K562 (cell line): ENCODE results near the gene CEP162. TPM values are rescaled to one million over a fixed set of nuclear protein-coding genes. Genes with fewer than 3 reads are reported as not detected.
A peak's percentile ranks its signal among the peaks of the same experiment; 100 is the strongest.

ENCODE experiments used
- BRCA1 ChIP-seq, 2 experiments: fragments of 450-650 bp in 1 of 2; sonication (generic) in 1 of 2; formaldehyde crosslinking in 1 of 2; IDR thresholded peaks; 2 replicates each; pipeline versions ENCODE4 v1.5.0 to v1.6.1; 2017 to 2020; ENCODE audit warnings: mild to moderate bottlenecking in 1 of 2, missing genetic modification reagents in 1 of 2
- BRD9 ChIP-seq: fragments of 450-650 bp; IDR thresholded peaks from 2 replicates; pipeline ENCODE4 v1.6.1; 2018; ENCODE audit warnings: low read depth; ENCODE audit not compliant: partially characterized antibody
- CBFA2T2 ChIP-seq: fragments of 450-650 bp; conservative IDR thresholded peaks from 2 replicates; pipeline ENCODE4 v1.6.1; 2017; ENCODE audit warnings: mild to moderate bottlenecking
- CBFA2T3 ChIP-seq: fragments of 450-650 bp; IDR thresholded peaks from 2 replicates; pipeline ENCODE4 v1.6.1; 2017
- DACH1 ChIP-seq: fragments of 450-650 bp; IDR thresholded peaks from 2 replicates; pipeline ENCODE4 v1.6.1; 2018; ENCODE audit not compliant: partially characterized antibody
- FOXM1 ChIP-seq, 2 experiments: fragments of 450-650 bp in 1 of 2; sonication (generic) in 1 of 2; formaldehyde crosslinking in 1 of 2; IDR thresholded peaks; 2 replicates each; pipeline versions ENCODE4 v1.6.1 to v1.9.0; 2017 to 2022; ENCODE audit warnings: low read depth in 2 of 2, mild to moderate bottlenecking in 2 of 2, missing genetic modification reagents in 1 of 2, moderate library complexity in 1 of 2
- JUND ChIP-seq, 2 experiments: IDR thresholded peaks; 2 replicates in 1 of 2; 3 replicates in 1 of 2; pipeline ENCODE4 v1.6.1; 2011; ENCODE audit warnings: borderline replicate concordance in 2 of 2, low read depth in 2 of 2, low read length in 2 of 2, improper control_type of control experiment in 1 of 2, missing biosample characterization in 1 of 2, missing genetic modification characterization in 1 of 2, missing genetic modification reagents in 1 of 2
- KDM4B ChIP-seq, 2 experiments: fragments of 450-650 bp in 1 of 2; sonication (generic) in 1 of 2; IDR thresholded peaks; 2 replicates each; pipeline ENCODE4 v1.6.1; 2016 to 2017; ENCODE audit warnings: borderline replicate concordance in 2 of 2, antibody characterized with exemption in 1 of 2, low read depth in 1 of 2, mild to moderate bottlenecking in 1 of 2
- KLF16 ChIP-seq: IDR thresholded peaks from 2 replicates; pipeline ENCODE4 v1.6.1; 2016; ENCODE audit warnings: antibody characterized with exemption
- LEF1 ChIP-seq: fragments of 450-650 bp; IDR thresholded peaks from 2 replicates; pipeline ENCODE4 v1.6.1; 2016; ENCODE audit warnings: mild to moderate bottlenecking
- MEF2A ChIP-seq: IDR thresholded peaks from 2 replicates; pipeline ENCODE4 v1.6.1; 2011; ENCODE audit warnings: low read depth, mild to moderate bottlenecking, low read length, moderate library complexity; ENCODE audit not compliant: control insufficient read depth
- MTA3 ChIP-seq: fragments of 450-650 bp; formaldehyde crosslinking; IDR thresholded peaks from 2 replicates; pipeline ENCODE4 v1.6.1; 2017; ENCODE audit warnings: mild to moderate bottlenecking, borderline replicate concordance
- NFE2L1 ChIP-seq: fragments of 450-650 bp; IDR thresholded peaks from 2 replicates; pipeline ENCODE4 v1.6.1; 2016; ENCODE audit warnings: missing genetic modification characterization, low read depth, mild to moderate bottlenecking, missing compliant biosample characterization, moderate library complexity, borderline replicate concordance
- PBX2 ChIP-seq, 2 experiments: IDR thresholded peaks in 1 of 2; conservative IDR thresholded peaks in 1 of 2; 2 replicates each; pipeline ENCODE4 v1.6.1; 2016; ENCODE audit warnings: low read depth in 2 of 2, mild to moderate bottlenecking in 1 of 2, missing compliant biosample characterization in 1 of 2, missing genetic modification characterization in 1 of 2, moderate library complexity in 1 of 2
- POLR2AphosphoS2 ChIP-seq: IDR thresholded peaks from 2 replicates; pipeline ENCODE4 v1.6.1; 2012; ENCODE audit warnings: low read length, improper control_type of control experiment
- RCOR1 ChIP-seq, 2 experiments: IDR thresholded peaks; 2 replicates each; pipeline ENCODE4 v1.6.1; 2012; ENCODE audit warnings: low read depth in 2 of 2, low read length in 2 of 2, borderline replicate concordance in 1 of 2, improper control_type of control experiment in 1 of 2
- SIX5 ChIP-seq, 2 experiments: IDR thresholded peaks; 2 replicates each; pipeline ENCODE4 v1.6.1; 2011; ENCODE audit warnings: low read length in 2 of 2, borderline replicate concordance in 1 of 2, low read depth in 1 of 2, mild to moderate bottlenecking in 1 of 2, moderate library complexity in 1 of 2; ENCODE audit not compliant: insufficient read depth in 1 of 2
- SOX6 ChIP-seq: fragments of 450-650 bp; IDR thresholded peaks from 2 replicates; pipeline ENCODE4 v1.6.1; 2014; ENCODE audit warnings: mild to moderate bottlenecking
- TCF3 ChIP-seq: sonication (generic); formaldehyde crosslinking; IDR thresholded peaks from 2 replicates; pipeline ENCODE4 v1.4.0; 2020; ENCODE audit warnings: mild to moderate bottlenecking, missing genetic modification reagents
- TRIM24 ChIP-seq, 2 experiments: fragments of 450-650 bp; IDR thresholded peaks; 2 replicates each; pipeline ENCODE4 v1.6.1; 2016
- ZNF75A ChIP-seq: fragments of 450-650 bp; formaldehyde crosslinking; IDR thresholded peaks from 2 replicates; pipeline ENCODE4 v1.4.0; 2020; ENCODE audit warnings: mild to moderate bottlenecking
- polyA plus RNA-seq, 8 experiments: library from polyadenylated mRNA; depleted of rRNA in 4 of 8; stranded (reverse) in 5 of 8; unstranded in 3 of 8; fragments of >200 nt; fragmentation: Nextera tagmentation in 2 of 8; fragmentation: Illumina TruSeq in 1 of 8; extraction: Ambion mirVana in 2 of 8; extraction: Trizol in 1 of 8; gene quantifications; 2 replicates each; pipeline versions ENCODE4 v1.2.1 to v1.2.3, GENCODE V29; 2011 to 2014; ENCODE audit warnings: inconsistent platforms in 1 of 8, missing spikeins in 1 of 8
- total RNA-seq, 7 experiments: library from RNA; depleted of rRNA in 6 of 7; stranded (reverse); fragments of >200 nt in 6 of 7; fragmentation: Illumina TruSeq in 2 of 7; extraction: Trizol in 2 of 7; gene quantifications; 2 replicates each; pipeline versions ENCODE4 v1.2.1 to v1.2.3, GENCODE V29; 2011 to 2021; ENCODE audit warnings: low replicate concordance in 1 of 7
- TF ChIP-seq, protein P1 (sequence below): fragments of 250-450 bp; sonication (Bioruptor Pico); IDR thresholded peaks from 2 replicates; pipeline ENCODE4 v1.8.0; 2022; ENCODE audit warnings: inconsistent platforms

The CEP162 gene
- total and polyA plus RNA-seq, 9 of the 15 experiments (the other 6 are each of a cell fraction or from before 2014, with no cell fraction given): 3.9 to 8.6 (median 6.7) TPM

- TF ChIP-seq, protein P1, sequence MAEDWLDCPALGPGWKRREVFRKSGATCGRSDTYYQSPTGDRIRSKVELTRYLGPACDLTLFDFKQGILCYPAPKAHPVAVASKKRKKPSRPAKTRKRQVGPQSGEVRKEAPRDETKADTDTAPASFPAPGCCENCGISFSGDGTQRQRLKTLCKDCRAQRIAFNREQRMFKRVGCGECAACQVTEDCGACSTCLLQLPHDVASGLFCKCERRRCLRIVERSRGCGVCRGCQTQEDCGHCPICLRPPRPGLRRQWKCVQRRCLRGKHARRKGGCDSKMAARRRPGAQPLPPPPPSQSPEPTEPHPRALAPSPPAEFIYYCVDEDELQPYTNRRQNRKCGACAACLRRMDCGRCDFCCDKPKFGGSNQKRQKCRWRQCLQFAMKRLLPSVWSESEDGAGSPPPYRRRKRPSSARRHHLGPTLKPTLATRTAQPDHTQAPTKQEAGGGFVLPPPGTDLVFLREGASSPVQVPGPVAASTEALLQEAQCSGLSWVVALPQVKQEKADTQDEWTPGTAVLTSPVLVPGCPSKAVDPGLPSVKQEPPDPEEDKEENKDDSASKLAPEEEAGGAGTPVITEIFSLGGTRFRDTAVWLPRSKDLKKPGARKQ (CRISPR knock-in tag): no peak
- TF ChIP-seq POLR2AphosphoS2 (no peak), SIX5 (IDR thresholded peaks at IDR 0.05; ENCODE audit: borderline replicate concordance in 1 of 2, insufficient read depth in 1 of 2, low read depth in 1 of 2, low read length in 2 of 2) (no peak), DACH1 (peak; percentile 26), LEF1 (peak; percentile 28; the same call in 1 of the 2 replicates), RCOR1 (IDR thresholded peaks at IDR 0.05; ENCODE audit: borderline replicate concordance in 1 of 2, low read depth in 2 of 2, low read length in 2 of 2) (peak; percentile 38 to 84; a peak in 3 of 4 replicates), SOX6 (peak; percentile 99), ZNF75A (no peak), FOXM1 (IDR thresholded peaks at IDR 0.05; ENCODE audit: low read depth) (peak; percentile 55), FOXM1 (CRISPR knock-in tag; IDR thresholded peaks at IDR 0.05; ENCODE audit: low read depth) (no peak), CBFA2T2 (peak; percentile 88), TCF3 (peak; percentile 83), KLF16 (peak; percentile 56; the same call in 1 of the 2 replicates), MEF2A (no peak), NFE2L1 (no peak), KDM4B (IDR thresholded peaks at IDR 0.05; ENCODE audit: borderline replicate concordance in 2 of 2, low read depth in 1 of 2) (no peak), PBX2 (CRISPR knock-in tag; IDR thresholded peaks at IDR 0.05; ENCODE audit: low read depth) (no peak), PBX2 (tag; conservative IDR thresholded peaks at IDR 0.05; ENCODE audit: low read depth) (peak; percentile 81), TRIM24 (IDR thresholded peaks at IDR 0.05) (peak; percentile 40 to 66; a peak in 2 of 4 replicates), MTA3 (0 out of 2 replicates have a peak, but pooled peaks have one; percentile 20), BRCA1 (IDR thresholded peaks at IDR 0.05) (no peak), BRCA1 (CRISPR knock-in tag; IDR thresholded peaks at IDR 0.05) (no peak), BRD9 (no peak), CBFA2T3 (peak; percentile 93), JUND (IDR thresholded peaks at IDR 0.05; ENCODE audit: borderline replicate concordance, low read depth, low read length) (peak; percentile 32; the same call in 1 of the 2 replicates), JUND (tag; IDR thresholded peaks at IDR 0.05; ENCODE audit: borderline replicate concordance, low read depth, low read length) (no peak; the same call in 2 of the 3 replicates)
Measured at GRCh38 chr6:84086545-84087429, 140.7 kb downstream of the CEP162 start (continued).
